Activated naive CD8-positive, alpha-beta T cell (primary cell): Measurements from ENCODE around the gene ASB1.

Experiments
- H3K27ac Mint-ChIP-seq: one replicate; pipeline ENCODE4 v1.8.0; 2021; ENCODE audit warnings: mixed read lengths
- H3K27me3 Mint-ChIP-seq: one replicate; pipeline ENCODE4 v1.8.0; 2021; ENCODE audit warnings: mixed read lengths
- H3K36me3 Mint-ChIP-seq: one replicate; pipeline ENCODE4 v1.8.0; 2021; ENCODE audit warnings: mixed read lengths
- H3K4me1 Mint-ChIP-seq: one replicate; pipeline ENCODE4 v1.8.0; 2021; ENCODE audit warnings: low read depth, mixed read lengths
- H3K4me3 Mint-ChIP-seq: one replicate; pipeline ENCODE4 v1.8.0; 2021; ENCODE audit warnings: mild to moderate bottlenecking, mixed read lengths
- H3K9me3 Mint-ChIP-seq: one replicate; pipeline ENCODE4 v1.8.0; 2021; ENCODE audit warnings: low read depth, mixed read lengths

The ASB1 gene

DNA sequence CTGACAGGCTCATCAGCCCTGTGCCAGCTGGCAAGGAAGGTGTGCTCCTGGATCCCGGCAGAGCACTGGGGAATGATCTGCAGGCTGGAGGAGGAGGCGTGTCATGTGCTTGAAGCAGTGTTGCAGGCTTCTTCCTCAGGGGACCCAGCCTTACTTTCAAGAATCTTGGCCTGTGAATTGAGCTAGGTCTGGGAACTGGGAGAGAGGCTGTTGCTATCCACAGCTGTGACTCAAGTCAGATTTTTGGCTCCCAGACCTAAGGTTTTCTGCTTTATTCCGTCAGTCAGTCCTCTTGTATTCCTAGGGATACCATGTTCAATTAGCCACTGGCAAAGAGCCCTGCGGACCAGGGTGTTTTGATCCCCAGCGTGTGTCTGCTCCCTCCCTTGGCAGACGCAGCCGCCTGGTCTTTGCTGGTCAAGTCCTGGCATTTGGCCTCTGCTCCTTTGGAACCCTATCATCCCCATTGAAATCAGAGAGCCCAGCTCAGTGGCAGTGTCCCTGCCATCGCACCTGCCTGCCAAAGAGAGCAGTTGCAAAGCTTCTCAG lies 32.4 kb downstream of the ASB1 start:
- Mint-ChIP-seq H3K36me3 (no peaks in the 10 kb centered on the region), H3K27me3 (no peaks in the 10 kb centered on the region), H3K4me1 (peaks cover 7% of the 10 kb centered on the region), H3K9me3 (peaks cover 5% of the 10 kb centered on the region), H3K27ac (no peak overlapping the region), H3K4me3 (no peak overlapping the region)

DNA sequence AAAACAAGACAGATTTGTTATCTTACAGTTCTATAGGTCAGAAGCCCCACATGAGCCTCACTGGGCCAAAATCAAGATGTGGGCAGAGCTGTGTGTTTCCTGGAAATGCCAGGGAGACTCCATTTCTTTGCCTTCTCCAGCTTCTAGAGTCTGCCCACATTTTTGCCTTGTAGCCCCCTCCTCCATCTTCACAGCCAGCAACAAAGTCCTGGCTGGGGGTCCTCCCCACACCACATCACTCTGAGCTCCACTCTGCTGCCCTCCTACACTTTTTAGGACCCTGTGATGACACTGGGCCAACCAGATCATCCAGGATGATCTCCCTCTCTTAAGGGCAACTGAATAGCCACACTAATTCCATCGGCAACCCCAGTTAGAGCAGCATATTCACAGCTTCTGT lies 34.3 kb downstream of the ASB1 start:
- H3K27ac Mint-ChIP-seq: no peak overlapping the region
- peaks cover 5% of the 10 kb centered on the region for H3K9me3 Mint-ChIP-seq
- H3K27me3 Mint-ChIP-seq: no peaks in the 10 kb centered on the region
- H3K36me3 Mint-ChIP-seq: no peaks in the 10 kb centered on the region
- no peak overlapping the region for H3K4me3 Mint-ChIP-seq
- H3K4me1 Mint-ChIP-seq: peaks cover 7% of the 10 kb centered on the region

DNA sequence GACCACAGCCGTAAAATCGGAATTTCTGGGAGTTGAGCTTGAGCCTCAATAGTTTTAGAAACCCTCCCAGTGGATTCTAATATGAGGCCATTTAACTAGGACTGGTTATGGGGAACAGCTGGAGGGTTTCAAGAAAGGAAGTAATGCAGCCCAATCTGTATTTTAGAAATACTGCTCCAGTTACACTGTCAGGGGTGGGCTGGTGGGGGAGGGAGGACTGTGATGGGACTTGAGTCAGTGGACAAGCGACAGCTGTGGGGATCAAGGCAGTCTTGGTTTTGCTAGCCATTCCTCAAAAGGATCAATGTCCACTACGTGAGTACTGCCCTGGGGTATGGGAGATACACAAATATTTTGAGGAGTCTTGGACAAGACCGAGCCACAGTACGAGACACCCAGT lies 34.8 kb downstream of the ASB1 start:
- Mint-ChIP-seq H3K27ac (no peak overlapping the region), H3K36me3 (no peaks in the 10 kb centered on the region), H3K9me3 (peaks cover 3% of the 10 kb centered on the region), H3K4me1 (peaks cover 7% of the 10 kb centered on the region), H3K27me3 (no peaks in the 10 kb centered on the region), H3K4me3 (no peak overlapping the region)

- Mint-ChIP-seq H3K27me3 (no peaks in the 10 kb centered on the region), H3K36me3 (no peaks in the 10 kb centered on the region), H3K4me3 (no peak overlapping the region), H3K4me1 (peaks cover 7% of the 10 kb centered on the region), H3K9me3 (no peaks in the 10 kb centered on the region), H3K27ac (no peak overlapping the region)
These were observed 35.2 kb downstream of the ASB1 start for GRCh38 chr2:238461916-238462315.

- no peaks in the 10 kb centered on the region for H3K36me3 Mint-ChIP-seq
- H3K4me1 Mint-ChIP-seq: peaks cover 7% of the 10 kb centered on the region
- H3K9me3 Mint-ChIP-seq: no peaks in the 10 kb centered on the region
- no peaks in the 10 kb centered on the region for H3K27me3 Mint-ChIP-seq
- no peak overlapping the region for H3K27ac Mint-ChIP-seq
- H3K4me3 Mint-ChIP-seq: no peak overlapping the region
These were observed 36.2 kb downstream of the ASB1 start for GRCh38 chr2:238462782-238463396.

DNA sequence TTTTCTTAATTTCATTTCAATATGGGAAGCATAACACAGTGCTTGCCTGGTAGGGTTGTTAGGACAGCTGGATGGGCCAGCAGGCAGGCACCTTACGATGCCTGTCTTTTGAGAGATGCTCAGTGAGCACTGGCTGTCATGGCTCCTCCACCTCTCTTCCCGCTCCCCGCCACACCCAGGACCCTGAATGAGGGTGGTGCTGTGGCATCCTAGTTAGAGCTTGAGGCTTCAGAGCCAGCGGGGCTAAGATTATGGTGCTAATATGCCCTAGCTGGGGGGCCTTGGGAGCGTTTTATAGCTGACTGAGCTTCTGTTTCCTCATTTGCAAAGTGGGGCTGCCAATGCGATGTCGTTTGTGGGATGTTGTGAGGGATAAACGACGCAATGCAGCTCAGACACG lies 37.7 kb downstream of the ASB1 start:
- Mint-ChIP-seq H3K9me3 (peaks cover 7% of the 10 kb centered on the region), H3K36me3 (peaks cover 5% of the 10 kb centered on the region), H3K27me3 (no peaks in the 10 kb centered on the region), H3K4me1 (peaks cover 7% of the 10 kb centered on the region), H3K27ac (no peak overlapping the region), H3K4me3 (no peak overlapping the region)

DNA sequence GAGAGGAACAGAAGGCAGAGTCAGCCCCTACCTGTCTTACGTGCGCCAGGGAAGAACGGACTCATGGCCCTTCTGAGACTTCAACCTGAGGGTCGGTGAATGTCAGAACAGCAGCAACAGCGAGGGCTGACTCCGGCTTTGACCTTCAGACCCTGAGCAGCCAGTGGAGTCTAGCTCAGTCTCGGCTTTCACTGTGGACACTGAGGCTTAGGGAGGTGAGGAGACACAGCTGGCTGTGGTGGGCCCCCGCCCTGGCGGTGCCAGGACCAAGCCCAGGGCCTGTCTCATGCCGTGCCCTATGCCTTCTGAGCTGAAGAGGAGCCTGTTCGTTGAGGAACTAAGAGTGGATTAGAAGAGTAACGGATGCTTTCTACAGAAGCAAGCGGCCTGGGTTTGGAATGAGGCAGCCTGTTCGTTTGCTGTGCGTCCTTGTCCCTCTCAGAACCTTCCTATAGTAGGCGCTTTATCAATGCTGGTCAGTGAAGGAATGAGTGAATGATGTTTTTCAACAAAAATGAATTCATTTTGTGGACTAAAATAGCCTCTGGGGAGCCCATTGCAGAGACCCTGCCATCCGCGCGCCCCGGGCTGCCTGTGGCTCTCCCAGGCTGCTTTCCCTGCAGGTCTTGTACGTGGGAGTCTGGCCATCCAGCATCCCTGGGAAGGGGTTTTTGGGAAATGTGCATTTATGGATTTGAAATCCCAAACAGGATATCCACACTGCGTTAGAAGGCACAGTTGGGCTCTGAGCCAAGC lies 38.9 kb downstream of the ASB1 start:
- Mint-ChIP-seq H3K4me3 (no peak overlapping the region), H3K9me3 (peaks cover 11% of the 10 kb centered on the region), H3K27ac (no peak overlapping the region), H3K27me3 (no peaks in the 10 kb centered on the region), H3K36me3 (peaks cover 11% of the 10 kb centered on the region), H3K4me1 (peaks cover 7% of the 10 kb centered on the region)

GRCh38 chr2:238466243-238466756 lies 39.6 kb downstream of the ASB1 start:
- Mint-ChIP-seq H3K27ac (no peak overlapping the region), H3K36me3 (peaks cover 12% of the 10 kb centered on the region), H3K4me3 (no peak overlapping the region), H3K4me1 (peaks cover 7% of the 10 kb centered on the region), H3K27me3 (no peaks in the 10 kb centered on the region), H3K9me3 (peaks cover 12% of the 10 kb centered on the region)

GRCh38 chr2:238467062-238467461 lies 40.3 kb downstream of the ASB1 start:
- Mint-ChIP-seq H3K4me3 (no peak overlapping the region), H3K27ac (no peak overlapping the region), H3K27me3 (no peaks in the 10 kb centered on the region), H3K9me3 (peaks cover 16% of the 10 kb centered on the region), H3K4me1 (peaks cover 7% of the 10 kb centered on the region), H3K36me3 (peaks cover 16% of the 10 kb centered on the region)

GRCh38 chr2:238467792-238468191 lies 41.1 kb downstream of the ASB1 start:
- Mint-ChIP-seq H3K9me3 (peaks cover 23% of the 10 kb centered on the region), H3K4me3 (no peak overlapping the region), H3K36me3 (peaks cover 22% of the 10 kb centered on the region), H3K27me3 (no peaks in the 10 kb centered on the region), H3K4me1 (peaks cover 6% of the 10 kb centered on the region), H3K27ac (no peak overlapping the region)

DNA sequence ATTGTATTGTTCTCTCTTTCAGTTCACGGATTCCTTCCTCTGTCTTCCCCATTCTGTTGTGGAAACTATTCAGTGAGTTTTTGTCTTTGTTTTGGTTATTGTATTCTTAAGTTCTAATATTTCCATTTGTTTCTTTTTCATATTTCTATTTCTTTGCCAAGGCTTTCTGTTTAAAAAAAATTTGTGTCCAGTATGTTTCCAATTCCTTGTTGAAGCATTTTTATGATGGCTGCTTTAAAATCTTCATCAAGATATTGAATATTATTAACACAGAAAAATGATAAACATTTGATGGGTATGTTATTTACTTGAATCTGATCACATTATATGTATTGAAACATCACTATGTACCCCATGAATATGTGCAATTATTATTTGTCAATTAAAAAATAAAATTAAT lies 42.4 kb downstream of the ASB1 start:
- peaks cover 36% of the 10 kb centered on the region for H3K9me3 Mint-ChIP-seq
- H3K36me3 Mint-ChIP-seq: peaks cover 26% of the 10 kb centered on the region
- no peaks in the 10 kb centered on the region for H3K27me3 Mint-ChIP-seq
- H3K4me1 Mint-ChIP-seq: no peaks in the 10 kb centered on the region
- H3K4me3 Mint-ChIP-seq: no peak overlapping the region
- no peak overlapping the region for H3K27ac Mint-ChIP-seq

DNA sequence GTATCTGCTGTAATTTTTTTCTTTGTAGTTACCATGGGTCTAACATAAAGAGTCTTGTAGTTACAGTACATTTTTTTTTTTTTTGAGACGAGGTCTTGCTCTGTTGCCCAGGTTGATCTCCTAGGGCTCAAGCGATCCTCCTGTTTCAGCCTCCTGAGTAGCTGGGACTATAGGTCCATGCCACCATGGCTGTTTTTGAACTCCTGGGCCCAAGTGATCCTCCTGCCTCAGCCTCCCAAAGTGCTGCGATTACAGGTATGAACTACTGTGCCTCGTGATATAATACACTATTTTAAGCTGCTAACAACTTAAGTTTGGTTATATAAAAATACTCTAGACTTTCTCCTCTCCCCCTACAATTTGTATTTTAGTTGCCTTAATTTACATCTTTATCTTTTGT lies 46.3 kb downstream of the ASB1 start:
- Mint-ChIP-seq H3K27me3 (no peaks in the 10 kb centered on the region), H3K4me1 (no peaks in the 10 kb centered on the region), H3K4me3 (no peak overlapping the region), H3K36me3 (peaks cover 31% of the 10 kb centered on the region), H3K9me3 (peaks cover 37% of the 10 kb centered on the region), H3K27ac (no peak overlapping the region)

GRCh38 chr2:238473523-238473922 lies 46.8 kb downstream of the ASB1 start:
- H3K9me3 Mint-ChIP-seq: peaks cover 40% of the 10 kb centered on the region

DNA sequence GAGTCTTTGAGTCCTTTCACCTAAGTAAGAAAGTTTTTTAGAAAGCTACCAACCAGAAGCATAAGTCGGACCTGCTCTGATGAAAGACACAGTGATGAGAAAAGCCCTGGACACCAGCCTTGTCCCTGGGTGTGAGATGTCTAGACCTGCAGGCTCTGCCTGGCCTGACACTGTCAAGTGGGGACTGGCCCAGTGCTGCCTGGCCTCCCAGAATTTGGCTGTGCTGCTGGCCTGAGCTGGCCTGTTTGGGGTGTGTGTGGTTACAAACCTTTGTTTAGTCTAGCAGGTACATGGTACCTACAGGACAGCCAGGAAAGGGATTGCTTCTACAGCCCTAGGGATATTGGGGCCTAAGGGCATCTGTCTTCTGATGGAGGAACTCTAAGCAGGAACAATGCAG lies 48.3 kb downstream of the ASB1 start:
- no peaks in the 10 kb centered on the region for H3K27me3 Mint-ChIP-seq
- H3K27ac Mint-ChIP-seq: no peak overlapping the region
- peaks cover 35% of the 10 kb centered on the region for H3K9me3 Mint-ChIP-seq
- no peaks in the 10 kb centered on the region for H3K4me1 Mint-ChIP-seq
- peaks cover 32% of the 10 kb centered on the region for H3K36me3 Mint-ChIP-seq
- H3K4me3 Mint-ChIP-seq: no peak overlapping the region

More at GRCh38 chr2:238473523-238473922, 46.8 kb downstream of the ASB1 start:
- H3K36me3 Mint-ChIP-seq: peaks cover 35% of the 10 kb centered on the region
- no peaks in the 10 kb centered on the region for H3K27me3 Mint-ChIP-seq
- H3K27ac Mint-ChIP-seq: no peak overlapping the region
- H3K4me3 Mint-ChIP-seq: no peak overlapping the region
- no peaks in the 10 kb centered on the region for H3K4me1 Mint-ChIP-seq

DNA sequence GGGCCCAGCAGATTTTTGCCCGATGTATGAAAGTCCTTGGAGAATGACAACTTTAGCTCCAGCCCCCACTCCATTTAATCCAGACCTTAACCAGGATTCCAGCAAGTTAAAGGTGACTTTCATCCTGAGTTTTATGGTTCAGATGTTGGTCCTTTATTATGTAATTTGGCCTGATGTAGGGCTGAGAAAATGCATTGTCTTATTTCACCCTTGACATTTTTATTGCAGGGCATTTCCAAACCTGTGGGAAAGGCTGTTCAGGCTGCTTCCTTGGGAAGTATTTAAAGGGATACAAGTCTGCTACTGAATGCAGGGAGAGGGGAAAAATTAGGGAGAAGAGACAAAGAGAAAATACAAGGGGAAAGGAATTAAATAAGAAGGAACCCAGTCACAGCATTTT lies 48.8 kb downstream of the ASB1 start:
- H3K36me3 Mint-ChIP-seq: peaks cover 34% of the 10 kb centered on the region
- peaks cover 37% of the 10 kb centered on the region for H3K9me3 Mint-ChIP-seq
- no peak overlapping the region for H3K4me3 Mint-ChIP-seq
- H3K27ac Mint-ChIP-seq: no peak overlapping the region
- no peaks in the 10 kb centered on the region for H3K4me1 Mint-ChIP-seq
- H3K27me3 Mint-ChIP-seq: no peaks in the 10 kb centered on the region
